Motor neuron (in vitro differentiated cells): ENCODE results near the gene ACAA1. TPM values are rescaled to one million over a fixed set of nuclear protein-coding genes. Genes with fewer than 3 reads are reported as not detected.
"Not testable (repeated sequence)": the region's sequence is repeated elsewhere in the genome, so short reads cannot be mapped to it uniquely, and the experiment has no call there.

ENCODE experiments used
- ATAC-seq, 8 experiments: fragments of 200-7000 bp; cut with Tn5 transposase; replicated peaks in 6 of 8; 2 replicates each; pipeline ENCODE4 v1.8.0; 2021; ENCODE audit warnings: mild to moderate bottlenecking in 8 of 8, moderate library complexity in 8 of 8
- H3K27ac ChIP-seq, 2 donors: fragments of 250-450 bp; sonication (Bioruptor Pico); 2 replicates each; pipeline ENCODE4 v1.9.0; 2021; ENCODE audit warnings: antibody characterized with exemption in 2 of 2, mild to moderate bottlenecking in 2 of 2, moderate library complexity in 1 of 2
- H3K4me1 ChIP-seq, 2 donors: fragments of 250-450 bp; sonication (Bioruptor Pico); replicated peaks in 1 of 2; 2 replicates each; pipeline ENCODE4 v1.6.1; 2021; ENCODE audit warnings: antibody characterized with exemption in 2 of 2, mild to moderate bottlenecking in 2 of 2, moderate library complexity in 1 of 2
- H3K4me3 ChIP-seq, 5 donors: fragments of 250-450 bp; sonication (Bioruptor Pico); 2 replicates each; pipeline ENCODE4 v1.9.0; 2021; ENCODE audit warnings: antibody characterized with exemption in 5 of 5, mild to moderate bottlenecking in 5 of 5, moderate library complexity in 4 of 5
- WGBS, 10 experiments: fragments of 450-650 bp; shearing (Covaris generic); methylation state at CpG; one replicate each; pipeline ENCODE4 v1.0.0; 2022; 5-methylcytosine and 5-hydroxymethylcytosine counted together
- in situ Hi-C, 9 experiments: fragments of 400-800 bp; cut with MboI; loops; one replicate each; pipeline ENCODE4 v1.15.0; 2021; ENCODE audit warnings: low sequenced_read_pairs in 9 of 9, low pct_unique_long_range_greater_than_20kb in 2 of 9; ENCODE audit not compliant: unreplicated experiment in 9 of 9
- total RNA-seq, 8 experiments: library from RNA; unstranded; fragments of 300-600 nt; gene quantifications; 2 replicates each; pipeline versions ENCODE4 v1.2.3 to v1.2.4, GENCODE V29; 2022

The ACAA1 gene
- total RNA-seq, 8 experiments from 2014 or later = 11.3 to 60.3 (median 25.7) TPM

GRCh38 chr3:38082296-38082695 lies 54.6 kb downstream of the ACAA1 start:
- in situ Hi-C loops, H3K4me1 ChIP-seq, H3K27ac ChIP-seq, H3K4me3 ChIP-seq, ATAC-seq: not testable (repeated sequence)
- 80% methylated on average over 1 of the region's 16 CpGs; no CpG with 5 or more reads in 9 of the 10 experiments for WGBS, 10 experiments

- H3K4me1 ChIP-seq, ATAC-seq, H3K4me3 ChIP-seq, H3K27ac ChIP-seq, in situ Hi-C loops: not testable (repeated sequence)
- 86% methylated on average over 1 of the region's 3 CpGs; no CpG with 5 or more reads in 9 of the 10 experiments for WGBS, 10 experiments
Observed at GRCh38 chr3:38077073-38077472, 59.9 kb downstream of the ACAA1 start.

Other genes with a start within 250 kb of the ACAA1 start
- 10 to 100 TPM in 1 of 8 experiments, 1 to 10 TPM in 3, under 1 TPM in 4; 0.38 to 10.8 (median 1.6) TPM for gene VILL, start 146.3 kb downstream of the ACAA1 start, total RNA-seq
- gene PLCD1, start 107.5 kb downstream of the ACAA1 start, total RNA-seq = 10 to 100 TPM in 7 of 8 experiments, 1 to 10 TPM in 1; 8.8 to 61.8 (median 31.0) TPM
- gene DLEC1, start 97.9 kb downstream of the ACAA1 start, total RNA-seq = 1 to 10 TPM in 4 of 8 experiments, under 1 TPM in 4; 0.27 to 3.5 (median 0.81) TPM
- gene MYD88, start 1.5 kb upstream of the ACAA1 start, total RNA-seq = 10 to 100 TPM in 4 of 8 experiments, 1 to 10 TPM in 3, under 1 TPM in 1; 0.76 to 24.4 (median 9.3) TPM
- gene OXSR1, start 28.4 kb upstream of the ACAA1 start, total RNA-seq = 10 to 100 TPM; 23.8 to 51.8 (median 30.9) TPM
- gene SLC22A13, start 128.7 kb upstream of the ACAA1 start, total RNA-seq = 1 to 10 TPM in 1 of 8 experiments, under 1 TPM in 6, not detected in 1; 0.13 to 1.0 (median 0.36) TPM
- gene SLC22A14, start 145.2 kb upstream of the ACAA1 start, total RNA-seq = under 1 TPM; 0.11 to 0.71 (median 0.33) TPM
- 10 to 100 TPM in 1 of 8 experiments, 1 to 10 TPM in 7; 2.5 to 14.2 (median 5.1) TPM for gene XYLB, start 209.7 kb upstream of the ACAA1 start, total RNA-seq